Colonic mucosa (tissue), 4 donors: ENCODE data around the gene ZNF493. TPM values are rescaled to one million over a fixed set of nuclear protein-coding genes. Genes with fewer than 3 reads are reported as not detected.

ENCODE experiments used
- DNase-seq: peaks from one replicate; pipeline ENCODE4 v3.0.0-alpha.2; 2020
- H3K27ac ChIP-seq: fragments of 200-600 bp; one replicate; pipeline ENCODE4 v1.8.0; 2021
- H3K27me3 ChIP-seq: fragments of 200-600 bp; one replicate; pipeline ENCODE4 v1.8.0; 2021
- H3K36me3 ChIP-seq: fragments of 200-600 bp; one replicate; pipeline ENCODE4 v1.8.0; 2021
- H3K4me1 ChIP-seq: fragments of 200-600 bp; one replicate; pipeline ENCODE4 v1.8.0; 2021; ENCODE audit warnings: mild to moderate bottlenecking
- H3K4me3 ChIP-seq: fragments of 200-600 bp; one replicate; pipeline ENCODE4 v1.8.0; 2021
- H3K9ac ChIP-seq, 2 donors: one replicate each; pipeline ENCODE4 v1.7.0; 2013; ENCODE audit warnings: control low read depth in 2 of 2, low read depth in 2 of 2, low read length in 2 of 2
- H3K9me3 ChIP-seq: fragments of 200-600 bp; one replicate; pipeline ENCODE4 v1.8.0; 2021
- intact Hi-C: fragments of 100-400 bp; cut with DNase I; formaldehyde crosslinking; loops from one replicate; pipeline ENCODE4 v1.14.1; 2022
- total RNA-seq, 2 donors: library from RNA; stranded (reverse); fragmentation: NEBNext Ultra II Directional in 1 of 2; extraction: Animal tissue kit (Norgen Biotek cat#: 25700) in 1 of 2; gene quantifications; one replicate each; pipeline ENCODE4 v1.2.1, GENCODE V29; 2021
- TF ChIP-seq, protein P1 (sequence below): fragments of 200-600 bp; IDR thresholded peaks from one replicate; pipeline ENCODE4 v1.8.0; 2022; ENCODE audit warnings: antibody characterized with exemption, mild to moderate bottlenecking
- donor health status: healthy.
- donor health status: DM: no; HTN: no; CAD: no.
- donor health status: DM: no; HTN: no; CAD: no.

The ZNF493 gene
- total RNA-seq, 2 donors from 2014 or later: 13.5 to 15.7 TPM

- TF ChIP-seq, protein P1, sequence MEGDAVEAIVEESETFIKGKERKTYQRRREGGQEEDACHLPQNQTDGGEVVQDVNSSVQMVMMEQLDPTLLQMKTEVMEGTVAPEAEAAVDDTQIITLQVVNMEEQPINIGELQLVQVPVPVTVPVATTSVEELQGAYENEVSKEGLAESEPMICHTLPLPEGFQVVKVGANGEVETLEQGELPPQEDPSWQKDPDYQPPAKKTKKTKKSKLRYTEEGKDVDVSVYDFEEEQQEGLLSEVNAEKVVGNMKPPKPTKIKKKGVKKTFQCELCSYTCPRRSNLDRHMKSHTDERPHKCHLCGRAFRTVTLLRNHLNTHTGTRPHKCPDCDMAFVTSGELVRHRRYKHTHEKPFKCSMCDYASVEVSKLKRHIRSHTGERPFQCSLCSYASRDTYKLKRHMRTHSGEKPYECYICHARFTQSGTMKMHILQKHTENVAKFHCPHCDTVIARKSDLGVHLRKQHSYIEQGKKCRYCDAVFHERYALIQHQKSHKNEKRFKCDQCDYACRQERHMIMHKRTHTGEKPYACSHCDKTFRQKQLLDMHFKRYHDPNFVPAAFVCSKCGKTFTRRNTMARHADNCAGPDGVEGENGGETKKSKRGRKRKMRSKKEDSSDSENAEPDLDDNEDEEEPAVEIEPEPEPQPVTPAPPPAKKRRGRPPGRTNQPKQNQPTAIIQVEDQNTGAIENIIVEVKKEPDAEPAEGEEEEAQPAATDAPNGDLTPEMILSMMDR: no peak
- intact Hi-C loops: no loop called here
- H3K4me3 ChIP-seq: no peak overlapping the region
- no peak overlapping the region for H3K9ac ChIP-seq
- H3K27ac ChIP-seq: no peak overlapping the region
- no peaks in the 10 kb centered on the region for H3K9me3 ChIP-seq
- H3K36me3 ChIP-seq: no peaks in the 10 kb centered on the region
- DNase-seq: no peak
- H3K27me3 ChIP-seq: no peaks in the 10 kb centered on the region
- H3K4me1 ChIP-seq: no peaks in the 10 kb centered on the region
Observed at GRCh38 chr19:21462540-21462939, 65.6 kb downstream of the ZNF493 start.

- TF ChIP-seq, protein P1: no peak
- Histone ChIP-seq H3K4me3 (peak overlapping the region; percentile 16), H3K27me3 (no peaks in the 10 kb centered on the region), H3K36me3 (no peaks in the 10 kb centered on the region), H3K9ac (no peak overlapping the region), H3K4me1 (no peaks in the 10 kb centered on the region), H3K27ac (no peak overlapping the region), H3K9me3 (no peaks in the 10 kb centered on the region)
- intact Hi-C loops: no loop called here
- DNase-seq: peak; percentile 70
Observed at GRCh38 chr19:21463449-21464105, 66.6 kb downstream of the ZNF493 start.

DNA sequence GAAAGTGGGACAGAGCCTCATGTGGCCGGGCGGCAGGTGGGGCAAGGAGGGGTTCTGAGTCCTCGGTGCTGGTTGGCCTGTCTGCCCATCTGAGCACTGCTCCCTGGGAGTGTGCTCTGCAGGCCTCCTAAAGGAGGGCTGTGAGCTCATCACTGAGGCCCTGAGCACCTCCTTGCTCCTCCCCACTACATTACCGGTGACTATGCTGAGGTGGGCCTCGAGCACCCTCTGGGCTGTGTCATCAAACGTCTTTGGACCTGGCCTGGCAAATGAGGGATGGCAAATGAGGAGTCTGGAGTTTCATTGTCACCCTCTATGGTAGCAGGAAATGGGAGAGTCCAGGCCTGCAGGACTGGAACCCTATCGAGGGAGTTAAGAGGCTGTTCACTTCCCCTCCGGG lies 69.7 kb downstream of the ZNF493 start:
- no peak overlapping the region for H3K4me3 ChIP-seq
- TF ChIP-seq, protein P1: no peak
- DNase-seq: no peak
- no peak overlapping the region for H3K27ac ChIP-seq
- no peaks in the 10 kb centered on the region for H3K27me3 ChIP-seq
- H3K9ac ChIP-seq: no peak overlapping the region
- no peaks in the 10 kb centered on the region for H3K4me1 ChIP-seq
- intact Hi-C loops: no loop called here
- H3K9me3 ChIP-seq: no peaks in the 10 kb centered on the region
- H3K36me3 ChIP-seq: no peaks in the 10 kb centered on the region

DNA sequence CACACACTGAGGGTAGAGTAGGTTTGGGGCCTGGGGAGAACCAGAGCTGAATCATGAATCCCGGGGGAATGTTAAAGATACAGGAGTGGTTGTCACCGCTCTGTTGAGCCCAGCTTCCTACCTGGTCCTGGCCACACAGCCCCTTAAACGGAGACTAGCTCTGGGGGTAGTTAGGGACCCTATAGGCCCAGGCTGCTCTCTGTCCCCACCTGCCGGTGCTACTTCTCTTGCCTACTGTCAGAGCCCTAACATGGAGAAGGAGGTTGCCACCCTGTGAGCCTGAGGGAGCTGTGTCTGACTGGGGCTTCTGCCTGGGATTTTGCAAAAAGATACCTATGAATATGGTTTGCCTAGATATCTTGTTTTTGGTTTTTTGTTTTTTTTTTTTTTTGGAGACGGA lies 71.9 kb downstream of the ZNF493 start:
- intact Hi-C loops: no loop called here
- no peak for DNase-seq
- TF ChIP-seq, protein P1: no peak
- Histone ChIP-seq H3K9ac (no peak overlapping the region), H3K9me3 (no peaks in the 10 kb centered on the region), H3K4me1 (no peaks in the 10 kb centered on the region), H3K4me3 (no peak overlapping the region), H3K36me3 (no peaks in the 10 kb centered on the region), H3K27me3 (no peaks in the 10 kb centered on the region), H3K27ac (no peak overlapping the region)

DNA sequence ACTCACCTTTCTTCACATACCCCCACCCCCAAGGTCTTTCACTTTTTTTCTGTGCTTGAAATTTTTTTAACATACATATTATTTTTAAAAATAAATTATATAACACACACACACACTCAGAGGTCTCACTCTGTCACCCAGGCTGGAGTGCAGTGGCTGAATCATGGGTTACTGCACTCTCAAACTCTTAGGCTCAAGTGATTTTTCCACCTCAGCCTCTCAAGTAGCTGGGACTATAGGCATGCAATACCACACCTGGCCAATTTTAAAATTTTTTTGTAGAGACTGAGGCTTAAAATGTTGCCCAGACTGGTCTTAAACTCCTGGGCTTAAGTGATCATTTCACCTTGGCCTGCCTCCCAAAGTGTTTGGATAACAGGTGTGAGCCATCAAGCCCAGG lies 75.6 kb downstream of the ZNF493 start:
- DNase-seq: no peak
- H3K4me1 ChIP-seq: no peaks in the 10 kb centered on the region
- intact Hi-C loops: no loop called here
- no peak overlapping the region for H3K4me3 ChIP-seq
- TF ChIP-seq, protein P1: no peak
- no peak overlapping the region for H3K9ac ChIP-seq
- H3K9me3 ChIP-seq: no peaks in the 10 kb centered on the region
- H3K27ac ChIP-seq: no peak overlapping the region
- no peaks in the 10 kb centered on the region for H3K27me3 ChIP-seq
- H3K36me3 ChIP-seq: no peaks in the 10 kb centered on the region
